NT2/D1 (cell line): ENCODE measurements around the gene SYF2.

Experiments used
- DNase-seq: peaks from one replicate; pipeline ENCODE4 v3.0.0-alpha.2; 2011; ENCODE audit warnings: low read depth, low spot score
- H3K27me3 ChIP-seq: 2 replicates; pipeline ENCODE4 v1.6.0; 2011; ENCODE audit warnings: mild to moderate bottlenecking; ENCODE audit not compliant: insufficient read length, insufficient read depth
- H3K36me3 ChIP-seq: 2 replicates; pipeline ENCODE4 v1.6.1; 2011; ENCODE audit warnings: mild to moderate bottlenecking, low read length, mixed read lengths; ENCODE audit not compliant: insufficient read depth, insufficient read length
- H3K4me1 ChIP-seq: 2 replicates; pipeline ENCODE4 v1.5.1; 2011; ENCODE audit not compliant: insufficient read depth, insufficient read length
- H3K4me3 ChIP-seq: 2 replicates; pipeline ENCODE4 v1.5.1; 2011; ENCODE audit warnings: low read depth; ENCODE audit not compliant: insufficient read length
- H3K9ac ChIP-seq: 2 replicates; pipeline ENCODE4 v1.6.0; 2011; ENCODE audit warnings: low read depth; ENCODE audit not compliant: insufficient read length
- H3K9me3 ChIP-seq: 2 replicates; pipeline ENCODE4 v1.5.1; 2011; ENCODE audit warnings: mild to moderate bottlenecking, low read length; ENCODE audit not compliant: insufficient read depth
- SUZ12 ChIP-seq: IDR thresholded peaks from 2 replicates; pipeline ENCODE4 v1.6.1; 2011; ENCODE audit not compliant: insufficient read length, insufficient read depth; ENCODE audit errors: extremely low read depth
- YY1 ChIP-seq: IDR thresholded peaks from 2 replicates; pipeline ENCODE4 v1.6.1; 2011; ENCODE audit not compliant: insufficient read length, insufficient read depth
- ZNF274 ChIP-seq: IDR thresholded peaks from 2 replicates; pipeline ENCODE4 v1.6.1; 2011; ENCODE audit warnings: mild to moderate bottlenecking, low read depth, low read length

Gene SYF2

GRCh38 chr1:25187077-25187476 is 45.2 kb downstream of the SYF2 start:
- Histone ChIP-seq H3K27me3 (no peaks in the 10 kb centered on the region), H3K4me1 (peaks cover 16% of the 10 kb centered on the region), H3K36me3 (no peaks in the 10 kb centered on the region), H3K9ac (no peak overlapping the region), H3K9me3 (no peaks in the 10 kb centered on the region), H3K4me3 (no peak overlapping the region)
- TF ChIP-seq ZNF274: no peak
- no peak for TF ChIP-seq SUZ12
- TF ChIP-seq YY1: no peak
- DNase-seq: no peak

- Histone ChIP-seq H3K36me3 (no peaks in the 10 kb centered on the region), H3K4me3 (no peak overlapping the region), H3K27me3 (no peaks in the 10 kb centered on the region), H3K9me3 (no peaks in the 10 kb centered on the region), H3K9ac (no peak overlapping the region), H3K4me1 (peaks cover 16% of the 10 kb centered on the region)
- TF ChIP-seq ZNF274: no peak
- DNase-seq: no peak
These were observed 45.9 kb downstream of the SYF2 start for GRCh38 chr1:25186161-25187007.

GRCh38 chr1:25185409-25186160 is 46.7 kb downstream of the SYF2 start:
- H3K4me3 ChIP-seq: no peak overlapping the region
- H3K27me3 ChIP-seq: no peaks in the 10 kb centered on the region
- no peaks in the 10 kb centered on the region for H3K36me3 ChIP-seq
- TF ChIP-seq SUZ12: no peak
- TF ChIP-seq YY1: no peak
- TF ChIP-seq ZNF274: no peak
- no peak overlapping the region for H3K9ac ChIP-seq
- peaks cover 15% of the 10 kb centered on the region for H3K4me1 ChIP-seq
- H3K9me3 ChIP-seq: no peaks in the 10 kb centered on the region
- DNase-seq: no peak

- no peak overlapping the region for H3K9ac ChIP-seq
- TF ChIP-seq SUZ12 (no peak), ZNF274 (no peak), YY1 (no peak)
- no peaks in the 10 kb centered on the region for H3K9me3 ChIP-seq
- no peaks in the 10 kb centered on the region for H3K36me3 ChIP-seq
- H3K4me3 ChIP-seq: no peak overlapping the region
- no peak for DNase-seq
- H3K4me1 ChIP-seq: peaks cover 15% of the 10 kb centered on the region
- H3K27me3 ChIP-seq: no peaks in the 10 kb centered on the region
These were observed 48.1 kb downstream of the SYF2 start for GRCh38 chr1:25184001-25184762.

DNA sequence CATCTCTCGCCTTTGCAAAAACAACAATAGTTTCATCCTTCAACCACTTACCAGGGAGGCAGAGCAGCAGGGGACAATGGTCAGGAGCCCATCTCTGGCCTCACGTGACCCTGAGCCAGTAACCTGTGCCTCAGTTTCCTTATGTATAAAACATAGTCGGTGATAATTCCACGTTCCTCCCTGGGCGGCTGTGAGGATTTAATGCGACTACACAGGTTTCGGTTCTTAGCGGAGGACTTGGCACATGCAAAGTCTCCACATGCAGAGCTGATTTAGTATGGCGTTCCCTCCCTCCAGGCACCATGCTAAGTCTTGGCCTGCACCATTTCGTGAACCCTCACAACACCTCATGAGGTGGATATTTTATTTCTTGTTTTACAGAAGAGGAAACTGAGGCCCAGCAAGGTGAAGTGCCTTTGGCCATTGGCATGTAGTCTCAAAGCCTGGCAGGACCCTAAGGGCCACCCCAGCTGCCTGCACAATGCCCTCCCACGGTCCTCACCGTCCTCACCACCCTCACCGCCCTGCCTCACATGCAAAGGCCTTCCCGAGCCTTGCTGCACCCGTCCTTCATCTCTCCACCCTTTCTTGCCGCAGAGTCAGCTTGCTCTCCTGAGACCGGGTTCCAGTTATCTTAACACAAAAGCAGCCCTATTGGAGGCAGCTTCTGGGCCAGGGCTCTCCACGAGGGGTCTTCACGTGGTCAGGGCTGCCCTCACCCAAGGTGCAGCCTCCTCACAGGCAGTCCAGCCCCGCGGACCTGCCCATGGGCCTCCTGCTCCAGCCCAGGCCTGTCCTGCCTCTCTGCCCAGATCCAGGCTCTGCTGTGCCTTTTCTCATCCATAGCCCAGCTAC is 48.9 kb downstream of the SYF2 start:
- TF ChIP-seq YY1: no peak
- no peak for TF ChIP-seq SUZ12
- TF ChIP-seq ZNF274: no peak
- no peak for DNase-seq
- peak overlapping the region; percentile 25 for H3K9ac ChIP-seq
- peaks cover 15% of the 10 kb centered on the region for H3K4me1 ChIP-seq
- no peaks in the 10 kb centered on the region for H3K27me3 ChIP-seq
- H3K36me3 ChIP-seq: no peaks in the 10 kb centered on the region
- H3K4me3 ChIP-seq: no peak overlapping the region
- H3K9me3 ChIP-seq: no peaks in the 10 kb centered on the region

GRCh38 chr1:25182629-25183028 is 49.7 kb downstream of the SYF2 start:
- Histone ChIP-seq H3K27me3 (no peaks in the 10 kb centered on the region), H3K36me3 (no peaks in the 10 kb centered on the region), H3K9me3 (no peaks in the 10 kb centered on the region), H3K4me1 (peaks cover 15% of the 10 kb centered on the region), H3K4me3 (no peak overlapping the region), H3K9ac (no peak overlapping the region)
- TF ChIP-seq SUZ12 (no peak), YY1 (no peak), ZNF274 (no peak)
- DNase-seq: no peak
